HG02970 (cell line): ENCODE data around the gene DCAKD.
"Not testable (repeated sequence)": the region's sequence is repeated elsewhere in the genome, so short reads cannot be mapped to it uniquely, and the experiment has no call there.

Source experiments
- ATAC-seq: cut with Tn5 transposase; IDR thresholded peaks from one replicate; pipeline ENCODE4 v1.9.1; 2021; ENCODE audit warnings: mild to moderate bottlenecking, moderate library complexity, moderate number of reproducible peaks; ENCODE audit not compliant: unreplicated experiment, low FRiP score

DCAKD gene

GRCh38 chr17:45070001-45070400 is 18.6 kb upstream of the DCAKD start:
- no peak for ATAC-seq

- no peak for ATAC-seq
Observed at GRCh38 chr17:45067637-45068036, 16.2 kb upstream of the DCAKD start.

- ATAC-seq, result no peak
Observed at GRCh38 chr17:45063198-45063597, 11.8 kb upstream of the DCAKD start.

- no peak for ATAC-seq
Observed at GRCh38 chr17:45061606-45062205, 10.3 kb upstream of the DCAKD start.

- ATAC-seq, result peak; percentile 89
Observed at GRCh38 chr17:45060797-45061605, 9.6 kb upstream of the DCAKD start, which contains the start of gene NMT1. NMT1 (plus strand) TSS chr17:45061317; CDS start chr17:45061330, 13 bp downstream.

- no peak for ATAC-seq
Observed at GRCh38 chr17:45060382-45060796, 9.0 kb upstream of the DCAKD start.

GRCh38 chr17:45052052-45052772 is 780 bp upstream of the DCAKD start:
- ATAC-seq, result no peak

- not testable (repeated sequence) for ATAC-seq
Observed at GRCh38 chr17:45051720-45052051, 254 bp upstream of the DCAKD start.

GRCh38 chr17:45050481-45051059 is 862 bp downstream of the DCAKD start:
- ATAC-seq, result peak; percentile 6

GRCh38 chr17:45048795-45049563 is 2.5 kb downstream of the DCAKD start:
- ATAC-seq, result no peak

GRCh38 chr17:45046537-45047125 is 4.8 kb downstream of the DCAKD start:
- no peak for ATAC-seq

GRCh38 chr17:45043813-45044540 is 7.5 kb downstream of the DCAKD start:
- ATAC-seq, result no peak

- peak; percentile 35 for ATAC-seq
Observed at GRCh38 chr17:45042346-45043120, 8.9 kb downstream of the DCAKD start.

GRCh38 chr17:45040459-45040858 is 11.0 kb downstream of the DCAKD start:
- ATAC-seq, result no peak

GRCh38 chr17:45038728-45039634 is 12.5 kb downstream of the DCAKD start:
- ATAC-seq, result no peak

GRCh38 chr17:45036691-45037090 is 14.7 kb downstream of the DCAKD start:
- ATAC-seq, result no peak

- ATAC-seq, result no peak
Observed at GRCh38 chr17:45035848-45036247, 15.6 kb downstream of the DCAKD start.
